HG03159 (cell line): Measurements from ENCODE around the gene ADGRB3.
"Not testable (repeated sequence)": the region's sequence is repeated elsewhere in the genome, so short reads cannot be mapped to it uniquely, and the experiment has no call there.

ENCODE experiments used
- ATAC-seq: cut with Tn5 transposase; IDR thresholded peaks from one replicate; pipeline ENCODE4 v1.9.1; 2021; ENCODE audit warnings: mild to moderate bottlenecking, moderate library complexity; ENCODE audit not compliant: unreplicated experiment

Gene ADGRB3

GRCh38 chr6:69185276-69185675 is 550.2 kb downstream of the ADGRB3 start:
- ATAC-seq = no peak

GRCh38 chr6:69202768-69203167 is 567.7 kb downstream of the ADGRB3 start:
- no peak for ATAC-seq

GRCh38 chr6:69216127-69216526 is 581.0 kb downstream of the ADGRB3 start:
- ATAC-seq = no peak

- no peak for ATAC-seq
These were observed 582.3 kb downstream of the ADGRB3 start for GRCh38 chr6:69217343-69217742.

- ATAC-seq = no peak
These were observed 585.3 kb downstream of the ADGRB3 start for GRCh38 chr6:69220375-69220774.

GRCh38 chr6:69232008-69232407 is 596.9 kb downstream of the ADGRB3 start:
- no peak for ATAC-seq

- ATAC-seq = peak; percentile 14
These were observed 597.4 kb downstream of the ADGRB3 start for GRCh38 chr6:69232496-69232895.

- ATAC-seq = peak; percentile 95
These were observed 597.9 kb downstream of the ADGRB3 start for GRCh38 chr6:69232911-69233448.

- no peak for ATAC-seq
These were observed 603.0 kb downstream of the ADGRB3 start for GRCh38 chr6:69238067-69238466.

GRCh38 chr6:69246983-69247382 is 611.9 kb downstream of the ADGRB3 start:
- ATAC-seq = no peak

- ATAC-seq = no peak
These were observed 625.9 kb downstream of the ADGRB3 start for GRCh38 chr6:69261010-69261409.

- ATAC-seq = no peak
These were observed 628.2 kb downstream of the ADGRB3 start for GRCh38 chr6:69263297-69263696.

- no peak for ATAC-seq
These were observed 630.0 kb downstream of the ADGRB3 start for GRCh38 chr6:69265090-69265489.

- ATAC-seq = no peak
These were observed 630.6 kb downstream of the ADGRB3 start for GRCh38 chr6:69265706-69266105.

- no peak for ATAC-seq
These were observed 641.1 kb downstream of the ADGRB3 start for GRCh38 chr6:69276204-69276603.

GRCh38 chr6:69279805-69280204 is 644.7 kb downstream of the ADGRB3 start:
- ATAC-seq = no peak

- ATAC-seq = no peak
These were observed 645.8 kb downstream of the ADGRB3 start for GRCh38 chr6:69280858-69281257.

GRCh38 chr6:69284176-69284730 is 649.2 kb downstream of the ADGRB3 start:
- ATAC-seq = no peak

GRCh38 chr6:69285054-69285453 is 650.0 kb downstream of the ADGRB3 start:
- ATAC-seq = peak; percentile 50

GRCh38 chr6:69286331-69286730 is 651.2 kb downstream of the ADGRB3 start:
- no peak for ATAC-seq

- ATAC-seq = not testable (repeated sequence)
These were observed 653.1 kb downstream of the ADGRB3 start for GRCh38 chr6:69288198-69288597.

GRCh38 chr6:69289689-69290495 is 654.8 kb downstream of the ADGRB3 start:
- ATAC-seq = no peak
